ENCODE data around the gene CADM1.

DNA sequence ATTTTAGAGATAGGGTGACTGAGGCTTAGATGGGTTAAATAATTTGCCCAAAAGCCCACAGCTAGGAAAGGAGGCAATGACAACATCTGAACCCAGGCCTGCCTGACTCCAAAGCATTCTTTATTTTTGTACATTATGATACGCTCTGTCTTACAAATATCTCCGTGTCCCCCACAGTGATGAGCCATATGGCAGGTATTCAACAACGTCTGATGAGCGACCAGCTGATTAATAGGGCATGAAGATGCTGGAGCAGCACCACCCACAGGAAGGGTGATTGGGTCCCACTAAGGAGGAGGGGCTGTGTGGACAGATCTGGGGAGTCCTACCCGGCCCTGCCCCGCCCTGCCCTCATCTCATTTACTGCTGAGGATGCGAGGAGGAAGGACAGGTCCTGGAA is 380.6 kb downstream of the CADM1 start:
- TF ChIP-seq, protein P1, sequence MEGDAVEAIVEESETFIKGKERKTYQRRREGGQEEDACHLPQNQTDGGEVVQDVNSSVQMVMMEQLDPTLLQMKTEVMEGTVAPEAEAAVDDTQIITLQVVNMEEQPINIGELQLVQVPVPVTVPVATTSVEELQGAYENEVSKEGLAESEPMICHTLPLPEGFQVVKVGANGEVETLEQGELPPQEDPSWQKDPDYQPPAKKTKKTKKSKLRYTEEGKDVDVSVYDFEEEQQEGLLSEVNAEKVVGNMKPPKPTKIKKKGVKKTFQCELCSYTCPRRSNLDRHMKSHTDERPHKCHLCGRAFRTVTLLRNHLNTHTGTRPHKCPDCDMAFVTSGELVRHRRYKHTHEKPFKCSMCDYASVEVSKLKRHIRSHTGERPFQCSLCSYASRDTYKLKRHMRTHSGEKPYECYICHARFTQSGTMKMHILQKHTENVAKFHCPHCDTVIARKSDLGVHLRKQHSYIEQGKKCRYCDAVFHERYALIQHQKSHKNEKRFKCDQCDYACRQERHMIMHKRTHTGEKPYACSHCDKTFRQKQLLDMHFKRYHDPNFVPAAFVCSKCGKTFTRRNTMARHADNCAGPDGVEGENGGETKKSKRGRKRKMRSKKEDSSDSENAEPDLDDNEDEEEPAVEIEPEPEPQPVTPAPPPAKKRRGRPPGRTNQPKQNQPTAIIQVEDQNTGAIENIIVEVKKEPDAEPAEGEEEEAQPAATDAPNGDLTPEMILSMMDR (conservative IDR thresholded peaks at IDR 0.05 in 1 of 2, IDR thresholded peaks at IDR 0.05 in 1 of 2; ENCODE audit: low read depth in 1 of 2, low read length in 2 of 2), result no peak
- no peak for TF ChIP-seq EZH2 (IDR thresholded peaks at IDR 0.05; ENCODE audit: low read length, missing control alignments)
